H4 (cell line): ENCODE results near the gene MANBA. TPM values are rescaled to one million over a fixed set of nuclear protein-coding genes. Genes with fewer than 3 reads are reported as not detected.

ENCODE experiments used
- DNase-seq: peaks from one replicate; pipeline ENCODE4 v3.0.0-alpha.2; 2015; ENCODE audit warnings: low spot score
- total RNA-seq: library from RNA; depleted of rRNA; stranded (reverse); fragments of >200 nt; shearing (Covaris generic); gene quantifications from 2 replicates; pipeline ENCODE4 v1.2.3, GENCODE V29; 2014; rRNA removed

MANBA gene
- total RNA-seq, 1 experiment from 2014 or later: 22.1 TPM

- no peak for DNase-seq
These were observed 164.2 kb downstream of the MANBA start for GRCh38 chr4:102596532-102596931.

- no peak for DNase-seq
These were observed 166.8 kb downstream of the MANBA start for GRCh38 chr4:102594000-102594399.

GRCh38 chr4:102593147-102593546 lies 167.6 kb downstream of the MANBA start:
- DNase-seq: no peak

GRCh38 chr4:102592256-102592655 lies 168.5 kb downstream of the MANBA start:
- no peak for DNase-seq

GRCh38 chr4:102589743-102590142 lies 171.0 kb downstream of the MANBA start:
- no peak for DNase-seq

- DNase-seq: no peak
These were observed 174.1 kb downstream of the MANBA start for GRCh38 chr4:102586644-102587021.

- no peak for DNase-seq
These were observed 174.6 kb downstream of the MANBA start for GRCh38 chr4:102586002-102586643.

- no peak for DNase-seq
These were observed 175.4 kb downstream of the MANBA start for GRCh38 chr4:102585329-102585728.

GRCh38 chr4:102584091-102584490 lies 176.7 kb downstream of the MANBA start:
- no peak for DNase-seq

Other genes with a start within 250 kb of the MANBA start
- 438 and 525 TPM in 2 replicates for gene UBE2D3, start 66.6 kb upstream of the MANBA start, total RNA-seq
- 58.9 and 69.2 TPM in 2 replicates for gene CISD2, start 108.0 kb upstream of the MANBA start, total RNA-seq